Suprapubic skin (tissue), 4 donors: Measurements from ENCODE around the gene COL4A4.

Source experiments
- EP300 ChIP-seq: sonication (generic); formaldehyde crosslinking; IDR thresholded peaks from one replicate; pipeline ENCODE4 v1.6.1; 2017; ENCODE audit warnings: antibody characterized with exemption
- POLR2A ChIP-seq, 2 donors: fragments of 450-650 bp; IDR thresholded peaks; one replicate each; pipeline ENCODE4 v1.6.1; 2017; ENCODE audit warnings: antibody characterized with exemption in 2 of 2, mild to moderate bottlenecking in 2 of 2, moderate library complexity in 2 of 2
- POLR2AphosphoS5 ChIP-seq, 3 donors: sonication (generic); formaldehyde crosslinking; IDR thresholded peaks; one replicate each; pipeline ENCODE4 v1.6.1; 2017; ENCODE audit warnings: antibody characterized with exemption in 3 of 3
- TF ChIP-seq, protein P1 (sequence below), 2 donors: fragments of 200-600 bp in 1 of 2; fragments of 450-650 bp in 1 of 2; sonication (generic) in 1 of 2; IDR thresholded peaks; one replicate each; pipeline ENCODE4 v1.5.1; 2016 to 2019; ENCODE audit warnings: antibody characterized with exemption in 2 of 2, mild to moderate bottlenecking in 1 of 2, moderate library complexity in 1 of 2

DNA sequence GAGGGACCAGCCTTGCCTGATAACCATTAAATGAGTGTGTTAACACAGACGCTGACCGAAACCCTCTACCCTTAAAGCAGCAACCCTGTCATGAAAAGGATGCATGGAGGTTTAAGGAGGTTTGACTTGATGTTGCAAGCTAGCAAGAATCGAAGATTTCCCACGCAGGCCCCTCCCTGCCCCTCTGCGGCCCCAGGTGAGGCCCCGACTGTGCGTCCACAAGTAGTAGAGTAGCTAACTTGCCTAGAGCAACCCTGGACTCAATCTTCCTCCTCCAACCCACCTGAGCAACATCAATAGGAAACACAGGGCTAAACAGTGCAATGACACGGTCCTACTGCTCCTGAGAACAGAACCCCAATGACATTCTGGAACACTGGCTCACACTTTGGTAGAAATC is 150.1 kb downstream of the COL4A4 start:
- TF ChIP-seq, protein P1, sequence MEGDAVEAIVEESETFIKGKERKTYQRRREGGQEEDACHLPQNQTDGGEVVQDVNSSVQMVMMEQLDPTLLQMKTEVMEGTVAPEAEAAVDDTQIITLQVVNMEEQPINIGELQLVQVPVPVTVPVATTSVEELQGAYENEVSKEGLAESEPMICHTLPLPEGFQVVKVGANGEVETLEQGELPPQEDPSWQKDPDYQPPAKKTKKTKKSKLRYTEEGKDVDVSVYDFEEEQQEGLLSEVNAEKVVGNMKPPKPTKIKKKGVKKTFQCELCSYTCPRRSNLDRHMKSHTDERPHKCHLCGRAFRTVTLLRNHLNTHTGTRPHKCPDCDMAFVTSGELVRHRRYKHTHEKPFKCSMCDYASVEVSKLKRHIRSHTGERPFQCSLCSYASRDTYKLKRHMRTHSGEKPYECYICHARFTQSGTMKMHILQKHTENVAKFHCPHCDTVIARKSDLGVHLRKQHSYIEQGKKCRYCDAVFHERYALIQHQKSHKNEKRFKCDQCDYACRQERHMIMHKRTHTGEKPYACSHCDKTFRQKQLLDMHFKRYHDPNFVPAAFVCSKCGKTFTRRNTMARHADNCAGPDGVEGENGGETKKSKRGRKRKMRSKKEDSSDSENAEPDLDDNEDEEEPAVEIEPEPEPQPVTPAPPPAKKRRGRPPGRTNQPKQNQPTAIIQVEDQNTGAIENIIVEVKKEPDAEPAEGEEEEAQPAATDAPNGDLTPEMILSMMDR (IDR thresholded peaks at IDR 0.05): no peak
- TF ChIP-seq POLR2AphosphoS5 (IDR thresholded peaks at IDR 0.05) (no peak), POLR2A (IDR thresholded peaks at IDR 0.05) (no peak), EP300 (no peak)
